Neural cell (in vitro differentiated cells): Measurements from ENCODE around the gene CLCN3. TPM values are rescaled to one million over a fixed set of nuclear protein-coding genes. Genes with fewer than 3 reads are reported as not detected.

Experiments used
- H2AFZ ChIP-seq: fragments of 200-600, 300-800 bp; sonication (generic), shearing (Covaris generic); 2 replicates; pipeline ENCODE4 v1.6.0; 2014; ENCODE audit warnings: low read depth, mild to moderate bottlenecking, antibody characterized with exemption, low read length, moderate library complexity
- H3F3A ChIP-seq: fragments of 200-600 bp; shearing (Covaris generic); 2 replicates; pipeline ENCODE4 v1.6.1; 2016; ENCODE audit warnings: mild to moderate bottlenecking, moderate library complexity, mixed read lengths, antibody characterized with exemption, low read length; ENCODE audit not compliant: insufficient read depth, poor library complexity, severe bottlenecking
- H3K27ac ChIP-seq: fragments of 200-600, 300-800 bp; sonication (generic), shearing (Covaris generic); 2 replicates; pipeline ENCODE4 v1.5.1; 2014; ENCODE audit warnings: mild to moderate bottlenecking, low read length, moderate library complexity
- H3K27me3 ChIP-seq: fragments of 300-800, 200-600 bp; sonication (generic), shearing (Covaris generic); 2 replicates; pipeline ENCODE4 v1.6.0; 2014; ENCODE audit warnings: mild to moderate bottlenecking, low read depth, low read length, moderate library complexity; ENCODE audit not compliant: insufficient read depth
- H3K36me3 ChIP-seq: fragments of 300-800, 200-600 bp; sonication (generic), shearing (Covaris generic); 2 replicates; pipeline ENCODE4 v1.5.1; 2014; ENCODE audit warnings: mild to moderate bottlenecking, antibody characterized with exemption, low read length, moderate library complexity; ENCODE audit not compliant: insufficient read depth
- H3K4me2 ChIP-seq: fragments of 300-800, 200-600 bp; sonication (generic), shearing (Covaris generic); 2 replicates; pipeline ENCODE4 v1.6.0; 2014; ENCODE audit warnings: mild to moderate bottlenecking, low read length
- H3K4me3 ChIP-seq: fragments of 300-800, 200-600 bp; sonication (generic), shearing (Covaris generic); 2 replicates; pipeline ENCODE4 v1.5.1; 2014; ENCODE audit warnings: mild to moderate bottlenecking, low read length, moderate library complexity
- H3K79me2 ChIP-seq: fragments of 200-600 bp; shearing (Covaris generic); replicated peaks from 2 replicates; pipeline ENCODE4 v1.6.0; 2014; ENCODE audit warnings: mild to moderate bottlenecking, low read length, moderate library complexity; ENCODE audit not compliant: insufficient read depth
- H3K9ac ChIP-seq: fragments of 300-800, 200-600 bp; sonication (generic), shearing (Covaris generic); 2 replicates; pipeline ENCODE4 v1.6.1; 2016; ENCODE audit warnings: mild to moderate bottlenecking, low read length, mixed read lengths
- H3K9me2 ChIP-seq: fragments of 200-600 bp; shearing (Covaris generic); 2 replicates; pipeline ENCODE4 v1.6.1; 2016; ENCODE audit warnings: mild to moderate bottlenecking, low read length, mixed read lengths; ENCODE audit not compliant: insufficient read depth
- H3K9me3 ChIP-seq: fragments of 200-600, 300-800 bp; sonication (generic), shearing (Covaris generic); 2 replicates; pipeline ENCODE4 v1.6.1; 2016; ENCODE audit warnings: mild to moderate bottlenecking, mixed run types, low read length, moderate library complexity, mixed read lengths
- H4K20me1 ChIP-seq: fragments of 200-600 bp; shearing (Covaris generic); 2 replicates; pipeline ENCODE4 v1.6.1; 2016; ENCODE audit warnings: mild to moderate bottlenecking, mixed run types; ENCODE audit not compliant: insufficient read depth
- EP300 ChIP-seq: fragments of 450-650 bp; conservative IDR thresholded peaks from 2 replicates; pipeline ENCODE4 v1.6.1; 2014; ENCODE audit warnings: antibody characterized with exemption, mild to moderate bottlenecking, moderate library complexity; ENCODE audit not compliant: poor library complexity, severe bottlenecking
- EZH2 ChIP-seq: fragments of 200-600, 300-800 bp; shearing (Covaris generic), sonication (generic); IDR thresholded peaks from 2 replicates; pipeline ENCODE4 v1.6.1; 2014; ENCODE audit warnings: antibody characterized with exemption, low read length, borderline replicate concordance, mild to moderate bottlenecking; ENCODE audit not compliant: insufficient read depth, poor library complexity, severe bottlenecking
- MXI1 ChIP-seq: fragments of 450-650 bp; conservative IDR thresholded peaks from 2 replicates; pipeline ENCODE4 v1.6.1; 2014; ENCODE audit warnings: antibody characterized with exemption, mild to moderate bottlenecking; ENCODE audit not compliant: poor library complexity, severe bottlenecking
- POLR2AphosphoS5 ChIP-seq: IDR thresholded peaks from 2 replicates; pipeline ENCODE4 v1.6.1; 2012
- RAD21 ChIP-seq: fragments of 450-650 bp; conservative IDR thresholded peaks from 2 replicates; pipeline ENCODE4 v1.6.1; 2014; ENCODE audit warnings: antibody characterized with exemption, mild to moderate bottlenecking, moderate library complexity
- SMC3 ChIP-seq: fragments of 450-650 bp; conservative IDR thresholded peaks from 2 replicates; pipeline ENCODE4 v1.6.1; 2014; ENCODE audit warnings: antibody characterized with exemption, mild to moderate bottlenecking, moderate library complexity; ENCODE audit not compliant: poor library complexity
- TAF1 ChIP-seq: IDR thresholded peaks from 2 replicates; pipeline ENCODE4 v1.6.1; 2012; ENCODE audit warnings: low read depth
- polyA plus RNA-seq: library from polyadenylated mRNA; depleted of rRNA; stranded (reverse); fragments of >200 nt; gene quantifications from 2 replicates; pipeline ENCODE4 v1.2.3, GENCODE V29; 2014
- TF ChIP-seq, protein P1 (sequence below): fragments of 450-650 bp; IDR thresholded peaks from 2 replicates; pipeline ENCODE4 v1.5.1; 2014; ENCODE audit warnings: antibody characterized with exemption, mild to moderate bottlenecking, moderate library complexity; ENCODE audit not compliant: poor library complexity, severe bottlenecking
- TF ChIP-seq, protein P2 (sequence below): IDR thresholded peaks from 2 replicates; pipeline ENCODE4 v1.6.1; 2012; ENCODE audit warnings: borderline replicate concordance

Gene CLCN3
- polyA plus RNA-seq, 1 donor from 2014 or later, result 68.3 TPM

DNA sequence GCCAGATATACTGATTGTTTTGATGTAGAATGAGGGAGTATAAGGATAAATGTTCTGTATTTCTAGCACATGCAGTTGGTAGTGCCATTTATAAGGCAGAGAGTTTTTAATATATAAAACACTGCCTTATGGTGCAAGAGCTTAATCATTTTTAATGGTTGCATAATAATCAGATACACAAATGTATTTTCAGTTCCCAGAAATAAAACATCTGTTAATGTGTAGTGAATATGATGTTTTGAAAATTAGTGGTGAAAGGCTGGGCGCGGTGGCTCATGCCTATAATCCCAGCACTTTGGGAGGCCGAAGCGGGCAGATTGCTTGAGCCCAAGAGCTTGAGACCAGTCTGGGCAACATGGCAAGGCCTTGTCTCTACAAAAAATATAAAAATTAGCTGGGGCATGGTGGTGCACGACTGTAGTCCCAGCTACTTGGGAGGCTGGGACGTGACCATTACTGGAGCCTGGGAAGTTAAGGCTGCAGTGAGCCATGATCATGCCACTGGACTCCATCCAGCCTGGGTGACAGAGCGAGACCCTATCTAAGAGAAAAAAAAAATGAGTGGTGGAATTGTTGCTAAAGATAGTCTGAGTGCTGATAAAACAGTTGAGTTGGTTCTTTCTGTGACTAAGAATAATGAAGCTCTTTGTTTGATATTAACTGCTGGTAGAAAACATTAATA lies 29.3 kb downstream of the CLCN3 start:
- Histone ChIP-seq H3K9ac (no peak overlapping the region), H2AFZ (no peak overlapping the region), H3K9me2 (no peaks in the 10 kb centered on the region), H3F3A (no peaks in the 10 kb centered on the region), H4K20me1 (no peaks in the 10 kb centered on the region), H3K4me2 (no peak overlapping the region), H3K9me3 (no peaks in the 10 kb centered on the region), H3K79me2 (peaks cover 5% of the 10 kb centered on the region), H3K36me3 (no peaks in the 10 kb centered on the region), H3K27ac (no peak overlapping the region), H3K27me3 (no peaks in the 10 kb centered on the region), H3K4me3 (no peak overlapping the region)
- TF ChIP-seq, protein P1, sequence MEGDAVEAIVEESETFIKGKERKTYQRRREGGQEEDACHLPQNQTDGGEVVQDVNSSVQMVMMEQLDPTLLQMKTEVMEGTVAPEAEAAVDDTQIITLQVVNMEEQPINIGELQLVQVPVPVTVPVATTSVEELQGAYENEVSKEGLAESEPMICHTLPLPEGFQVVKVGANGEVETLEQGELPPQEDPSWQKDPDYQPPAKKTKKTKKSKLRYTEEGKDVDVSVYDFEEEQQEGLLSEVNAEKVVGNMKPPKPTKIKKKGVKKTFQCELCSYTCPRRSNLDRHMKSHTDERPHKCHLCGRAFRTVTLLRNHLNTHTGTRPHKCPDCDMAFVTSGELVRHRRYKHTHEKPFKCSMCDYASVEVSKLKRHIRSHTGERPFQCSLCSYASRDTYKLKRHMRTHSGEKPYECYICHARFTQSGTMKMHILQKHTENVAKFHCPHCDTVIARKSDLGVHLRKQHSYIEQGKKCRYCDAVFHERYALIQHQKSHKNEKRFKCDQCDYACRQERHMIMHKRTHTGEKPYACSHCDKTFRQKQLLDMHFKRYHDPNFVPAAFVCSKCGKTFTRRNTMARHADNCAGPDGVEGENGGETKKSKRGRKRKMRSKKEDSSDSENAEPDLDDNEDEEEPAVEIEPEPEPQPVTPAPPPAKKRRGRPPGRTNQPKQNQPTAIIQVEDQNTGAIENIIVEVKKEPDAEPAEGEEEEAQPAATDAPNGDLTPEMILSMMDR, result no peak
- TF ChIP-seq POLR2AphosphoS5 (no peak), RAD21 (no peak), SMC3 (no peak), EP300 (no peak), MXI1 (no peak), TAF1 (no peak), EZH2 (no peak)
- TF ChIP-seq, protein P2, sequence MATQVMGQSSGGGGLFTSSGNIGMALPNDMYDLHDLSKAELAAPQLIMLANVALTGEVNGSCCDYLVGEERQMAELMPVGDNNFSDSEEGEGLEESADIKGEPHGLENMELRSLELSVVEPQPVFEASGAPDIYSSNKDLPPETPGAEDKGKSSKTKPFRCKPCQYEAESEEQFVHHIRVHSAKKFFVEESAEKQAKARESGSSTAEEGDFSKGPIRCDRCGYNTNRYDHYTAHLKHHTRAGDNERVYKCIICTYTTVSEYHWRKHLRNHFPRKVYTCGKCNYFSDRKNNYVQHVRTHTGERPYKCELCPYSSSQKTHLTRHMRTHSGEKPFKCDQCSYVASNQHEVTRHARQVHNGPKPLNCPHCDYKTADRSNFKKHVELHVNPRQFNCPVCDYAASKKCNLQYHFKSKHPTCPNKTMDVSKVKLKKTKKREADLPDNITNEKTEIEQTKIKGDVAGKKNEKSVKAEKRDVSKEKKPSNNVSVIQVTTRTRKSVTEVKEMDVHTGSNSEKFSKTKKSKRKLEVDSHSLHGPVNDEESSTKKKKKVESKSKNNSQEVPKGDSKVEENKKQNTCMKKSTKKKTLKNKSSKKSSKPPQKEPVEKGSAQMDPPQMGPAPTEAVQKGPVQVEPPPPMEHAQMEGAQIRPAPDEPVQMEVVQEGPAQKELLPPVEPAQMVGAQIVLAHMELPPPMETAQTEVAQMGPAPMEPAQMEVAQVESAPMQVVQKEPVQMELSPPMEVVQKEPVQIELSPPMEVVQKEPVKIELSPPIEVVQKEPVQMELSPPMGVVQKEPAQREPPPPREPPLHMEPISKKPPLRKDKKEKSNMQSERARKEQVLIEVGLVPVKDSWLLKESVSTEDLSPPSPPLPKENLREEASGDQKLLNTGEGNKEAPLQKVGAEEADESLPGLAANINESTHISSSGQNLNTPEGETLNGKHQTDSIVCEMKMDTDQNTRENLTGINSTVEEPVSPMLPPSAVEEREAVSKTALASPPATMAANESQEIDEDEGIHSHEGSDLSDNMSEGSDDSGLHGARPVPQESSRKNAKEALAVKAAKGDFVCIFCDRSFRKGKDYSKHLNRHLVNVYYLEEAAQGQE, result no peak

DNA sequence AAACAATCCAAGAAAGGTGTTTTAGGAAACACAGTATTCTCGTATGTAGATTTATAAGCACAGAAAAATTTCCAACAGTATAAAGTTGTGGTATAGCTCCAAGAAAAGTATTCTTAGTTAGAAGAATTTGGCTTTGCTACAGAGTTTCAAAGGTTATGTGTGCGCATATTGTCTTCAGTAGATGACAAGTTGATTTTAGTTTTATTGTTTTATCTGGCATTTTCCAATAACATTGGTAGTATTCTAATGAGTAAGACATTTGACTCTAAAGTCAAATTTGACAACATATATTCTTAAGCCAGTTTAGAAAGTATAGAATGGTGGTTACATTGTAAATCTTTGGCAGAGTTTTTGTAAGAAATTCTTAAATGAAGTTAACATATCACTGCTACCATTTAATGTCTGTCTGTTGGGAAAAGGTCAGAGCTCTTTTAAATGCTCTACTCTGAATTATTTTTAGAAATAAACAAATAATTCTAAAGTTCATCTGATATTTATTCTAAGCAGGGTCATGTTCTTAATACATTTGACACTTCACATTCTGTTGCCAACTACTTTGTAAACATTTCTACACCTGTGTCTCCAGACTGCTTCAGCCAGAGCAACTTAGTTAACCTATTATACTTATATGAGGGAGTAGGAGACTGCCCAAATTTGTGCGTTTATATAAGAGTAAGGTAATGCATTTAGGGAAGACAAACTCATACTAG lies 30.0 kb downstream of the CLCN3 start:
- Histone ChIP-seq H3K79me2 (peaks cover 5% of the 10 kb centered on the region), H3K4me3 (no peak overlapping the region), H3K4me2 (no peak overlapping the region), H3F3A (no peaks in the 10 kb centered on the region), H2AFZ (no peak overlapping the region), H3K9me2 (no peaks in the 10 kb centered on the region), H4K20me1 (no peaks in the 10 kb centered on the region), H3K27me3 (no peaks in the 10 kb centered on the region), H3K36me3 (no peaks in the 10 kb centered on the region), H3K27ac (no peak overlapping the region), H3K9ac (no peak overlapping the region), H3K9me3 (no peaks in the 10 kb centered on the region)
- TF ChIP-seq, protein P1, result no peak
- TF ChIP-seq MXI1 (no peak), EP300 (no peak), TAF1 (no peak), RAD21 (no peak), POLR2AphosphoS5 (no peak), SMC3 (no peak), EZH2 (no peak)
- TF ChIP-seq, protein P2, result no peak
